ENCODE measurements around the gene KCTD14. TPM values are rescaled to one million over a fixed set of nuclear protein-coding genes. Genes with fewer than 3 reads are reported as not detected.

The KCTD14 gene
- total RNA-seq, 4 donors from 2014 or later, result 0.19 to 5.3 (median 3.3) TPM

GRCh38 chr11:78050964-78051831 is 28.1 kb upstream of the KCTD14 start:
- WGBS, 2 donors, result 77 to 84% methylated on average over 6 of the region's 6 CpGs
- no peak for DNase-seq (ENCODE audit: low spot score in 2 of 2)
- no peak overlapping the region for H3K4me3 ChIP-seq (ENCODE audit: low read depth, poor library complexity, severe bottlenecking)
- intact Hi-C loops (cut with DNase I; ENCODE audit: low total_unique reads), result no loop called here
- no peak for TF ChIP-seq CTCF (IDR thresholded peaks at IDR 0.05)
- no peak for TF ChIP-seq POLR2A (IDR thresholded peaks at IDR 0.05)

- no peak overlapping the region for H3K4me3 ChIP-seq (ENCODE audit: low read depth, poor library complexity, severe bottlenecking)
- intact Hi-C loops (cut with DNase I; ENCODE audit: low total_unique reads), result no loop called here
- 84 to 87% methylated on average over 8 of the region's 8 CpGs for WGBS, 2 donors
- TF ChIP-seq POLR2A (IDR thresholded peaks at IDR 0.05) (no peak), CTCF (IDR thresholded peaks at IDR 0.05) (no peak)
- DNase-seq (ENCODE audit: low spot score in 2 of 2), result no peak
These were observed 26.3 kb upstream of the KCTD14 start for GRCh38 chr11:78049348-78049747.

- DNase-seq (ENCODE audit: low spot score in 2 of 2), result no peak
- 76 to 79% methylated on average over 3 of the region's 3 CpGs for WGBS, 2 donors
- intact Hi-C loops (cut with DNase I; ENCODE audit: low total_unique reads), result no loop called here
- no peak overlapping the region for H3K4me3 ChIP-seq (ENCODE audit: low read depth, poor library complexity, severe bottlenecking)
- no peak for TF ChIP-seq POLR2A (IDR thresholded peaks at IDR 0.05)
- TF ChIP-seq CTCF (IDR thresholded peaks at IDR 0.05), result no peak
These were observed 25.5 kb upstream of the KCTD14 start for GRCh38 chr11:78048561-78048960.

- intact Hi-C loops (cut with DNase I; ENCODE audit: low total_unique reads), result no loop called here
- no peak for DNase-seq (ENCODE audit: low spot score in 2 of 2)
- TF ChIP-seq CTCF (IDR thresholded peaks at IDR 0.05) (no peak), POLR2A (IDR thresholded peaks at IDR 0.05) (no peak)
- WGBS, 2 donors, result 27 to 28% methylated on average over 6 of the region's 6 CpGs
- H3K4me3 ChIP-seq (ENCODE audit: low read depth, poor library complexity, severe bottlenecking), result no peak overlapping the region
These were observed 23.4 kb upstream of the KCTD14 start for GRCh38 chr11:78046486-78046854.

GRCh38 chr11:78045851-78046485 is 22.9 kb upstream of the KCTD14 start:
- intact Hi-C loops (cut with DNase I; ENCODE audit: low total_unique reads), result no loop called here
- TF ChIP-seq CTCF (IDR thresholded peaks at IDR 0.05) (peak in 1 of 3 donors; percentile 90), POLR2A (IDR thresholded peaks at IDR 0.05) (no peak)
- peak; percentile 67 to 96 for DNase-seq (ENCODE audit: low spot score in 2 of 2)
- 1 to 10% methylated on average over 18 to 27 of the region's 28 CpGs for WGBS, 2 donors
- H3K4me3 ChIP-seq (ENCODE audit: low read depth, poor library complexity, severe bottlenecking), result no peak overlapping the region
